GM21447 (cell line): ENCODE results near the gene QDPR.

ENCODE experiments used
- ATAC-seq: cut with Tn5 transposase; IDR thresholded peaks from one replicate; pipeline ENCODE4 v1.9.1; 2021; ENCODE audit not compliant: unreplicated experiment

The QDPR gene

DNA sequence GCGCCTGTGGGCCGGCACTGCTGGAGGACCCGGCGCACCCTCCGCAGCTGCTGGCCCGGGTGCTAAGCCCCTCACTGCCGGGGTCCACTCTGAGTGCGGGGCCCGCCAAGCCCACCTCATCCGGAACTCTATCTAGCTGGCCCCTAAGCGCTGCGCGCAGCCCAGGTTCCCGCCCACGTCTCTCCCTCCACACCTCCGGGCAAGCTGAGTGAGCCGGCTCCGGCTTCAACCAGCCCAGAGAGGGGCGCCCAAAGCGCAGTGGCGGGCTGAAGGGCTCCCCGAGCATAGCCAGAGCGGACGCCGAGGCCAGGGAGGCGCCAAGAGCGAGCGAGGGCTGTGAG is 75.2 kb downstream of the QDPR start:
- no peak for ATAC-seq
